Stimulated activated CD8-positive, alpha-beta memory T cell treated with anti-CD3 and anti-CD28 coated beads, Interleukin-4, amount 100 ng/mL, for 1 hour (primary cell): ENCODE data around the gene TOP1.
"Not testable (repeated sequence)": the region's sequence is repeated elsewhere in the genome, so short reads cannot be mapped to it uniquely, and the experiment has no call there.

Experiments used
- DNase-seq, 2 donors: peaks; one replicate each; pipeline ENCODE4 v3.0.0-alpha.2; 2020; ENCODE audit warnings: low read depth in 2 of 2, low spot score in 1 of 2

Gene TOP1

GRCh38 chr20:41126719-41127118 is 98.1 kb downstream of the TOP1 start:
- DNase-seq = no peak

GRCh38 chr20:41128317-41128716 is 99.7 kb downstream of the TOP1 start:
- DNase-seq = not testable (repeated sequence)

- no peak for DNase-seq
Observed at GRCh38 chr20:41131594-41132387, 103.2 kb downstream of the TOP1 start.

GRCh38 chr20:41132388-41132775 is 103.8 kb downstream of the TOP1 start:
- not testable (repeated sequence) for DNase-seq

GRCh38 chr20:41133709-41134361 is 105.2 kb downstream of the TOP1 start:
- DNase-seq = no peak

- no peak for DNase-seq
Observed at GRCh38 chr20:41134362-41135186, 106.0 kb downstream of the TOP1 start.

GRCh38 chr20:41135187-41135887 is 106.7 kb downstream of the TOP1 start:
- peak in 1 of 2 donors; percentile 40 for DNase-seq

- no peak for DNase-seq
Observed at GRCh38 chr20:41135888-41136679, 107.5 kb downstream of the TOP1 start.

GRCh38 chr20:41136680-41137613 is 108.3 kb downstream of the TOP1 start, which contains the start of gene PLCG1:
PLCG1 (plus strand) TSS chr20:41137543; CDS start chr20:41137642, 99 bp downstream.
- peak; percentile 57 to 72 for DNase-seq

- DNase-seq = peak in 1 of 2 donors; percentile 36
Observed at GRCh38 chr20:41137614-41138474, 109.2 kb downstream of the TOP1 start.

- DNase-seq = no peak
Observed at GRCh38 chr20:41138475-41139226, 110.0 kb downstream of the TOP1 start.

- no peak for DNase-seq
Observed at GRCh38 chr20:41139227-41140093, 110.8 kb downstream of the TOP1 start.

- DNase-seq = no peak
Observed at GRCh38 chr20:41140226-41141133, 111.9 kb downstream of the TOP1 start.

- DNase-seq = no peak
Observed at GRCh38 chr20:41141153-41141815, 112.7 kb downstream of the TOP1 start.

- no peak for DNase-seq
Observed at GRCh38 chr20:41142245-41142644, 113.6 kb downstream of the TOP1 start.
